OCI-M2 (cell line): ENCODE results near the gene MTERF4.

Source experiments
- DNase-seq: peaks from one replicate; lab custom pipeline; 2025; ENCODE audit not compliant: unreplicated experiment; lab: John Stamatoyannopoulos, UW

Gene MTERF4

GRCh38 chr2:241051578-241052487 is 50.3 kb downstream of the MTERF4 start:
- no peak for DNase-seq

GRCh38 chr2:241050624-241051577 is 51.2 kb downstream of the MTERF4 start:
- no peak for DNase-seq

- no peak for DNase-seq
These were observed 52.1 kb downstream of the MTERF4 start for GRCh38 chr2:241049739-241050623.

- no peak for DNase-seq
These were observed 53.1 kb downstream of the MTERF4 start for GRCh38 chr2:241048949-241049343.

- DNase-seq, result no peak
These were observed 53.7 kb downstream of the MTERF4 start for GRCh38 chr2:241048149-241048948.

GRCh38 chr2:241047253-241048010 is 54.7 kb downstream of the MTERF4 start:
- no peak for DNase-seq
